Testis (tissue), 2 donors: ENCODE results near the gene CPXM1.

ENCODE experiments used
- CTCF ChIP-seq, 3 experiments: fragments of 450-650 bp in 2 of 3; fragments of 200-600 bp in 1 of 3; sonication (generic) in 1 of 3; IDR thresholded peaks; one replicate each; pipeline ENCODE4 v1.5.1; 2016 to 2019; ENCODE audit warnings: antibody characterized with exemption in 3 of 3, mild to moderate bottlenecking in 2 of 3, moderate library complexity in 1 of 3
- POLR2A ChIP-seq: fragments of 450-650 bp; IDR thresholded peaks from one replicate; pipeline ENCODE4 v1.6.1; 2017; ENCODE audit warnings: antibody characterized with exemption, mild to moderate bottlenecking, moderate library complexity

DNA sequence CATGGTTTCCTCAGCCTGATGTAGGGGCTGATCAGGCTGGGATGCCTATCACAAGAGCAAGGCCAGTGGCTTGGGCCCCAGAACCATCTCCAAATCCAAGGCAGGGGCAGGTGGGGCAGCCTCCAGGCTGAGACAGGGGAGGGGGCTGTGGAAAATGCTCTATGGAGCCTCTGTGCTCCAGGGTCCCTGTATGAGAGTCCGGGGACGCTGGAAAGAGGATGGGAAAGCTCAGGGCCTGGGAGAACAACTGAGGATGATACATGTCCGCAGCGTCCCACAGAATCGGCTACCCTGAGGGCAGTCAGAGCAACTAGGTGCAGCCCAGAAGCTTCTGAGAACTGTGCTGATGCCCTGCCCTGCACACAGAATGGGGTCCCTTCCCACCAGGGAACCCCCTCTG, 43.4 kb downstream of the CPXM1 start:
- no peak for TF ChIP-seq POLR2A
- TF ChIP-seq CTCF (IDR thresholded peaks at IDR 0.05): no peak
